SIG-M5 treated with dmso at 0.1 percent for 504 hours (cell line): Measurements from ENCODE around the gene PTH2R.
"Not testable (repeated sequence)": the region's sequence is repeated elsewhere in the genome, so short reads cannot be mapped to it uniquely, and the experiment has no call there.

Experiments
- DNase-seq: peaks from one replicate; lab custom pipeline; 2025; ENCODE audit not compliant: unreplicated experiment; lab: John Stamatoyannopoulos, UW

The PTH2R gene

GRCh38 chr2:208392300-208392699 is 14.3 kb upstream of the PTH2R start:
- DNase-seq = peak; percentile 18

- DNase-seq = not testable (repeated sequence)
Measured at GRCh38 chr2:208396796-208397195, 9.8 kb upstream of the PTH2R start.

DNA sequence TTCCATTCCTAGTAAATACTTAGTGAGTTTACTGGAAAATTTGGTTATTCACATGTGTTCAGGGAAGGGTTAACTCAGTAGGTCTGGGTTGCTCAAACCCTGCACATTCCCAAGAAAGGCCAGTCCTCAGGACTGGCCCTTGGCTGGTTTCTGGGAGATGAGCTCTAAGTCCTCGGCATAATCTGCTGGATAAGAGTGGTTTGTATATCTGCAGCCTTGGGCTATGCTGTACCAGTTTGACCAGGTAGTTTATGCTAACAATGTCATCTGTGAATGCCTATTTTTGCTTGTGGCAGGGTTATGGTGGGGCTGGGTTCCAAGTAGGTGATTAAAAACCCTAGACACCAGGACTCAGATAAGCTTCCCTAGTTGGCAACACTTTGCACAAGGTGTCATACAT is 7.4 kb upstream of the PTH2R start:
- no peak for DNase-seq

GRCh38 chr2:208407667-208408066 is 1.1 kb downstream of the PTH2R start:
- no peak for DNase-seq

DNA sequence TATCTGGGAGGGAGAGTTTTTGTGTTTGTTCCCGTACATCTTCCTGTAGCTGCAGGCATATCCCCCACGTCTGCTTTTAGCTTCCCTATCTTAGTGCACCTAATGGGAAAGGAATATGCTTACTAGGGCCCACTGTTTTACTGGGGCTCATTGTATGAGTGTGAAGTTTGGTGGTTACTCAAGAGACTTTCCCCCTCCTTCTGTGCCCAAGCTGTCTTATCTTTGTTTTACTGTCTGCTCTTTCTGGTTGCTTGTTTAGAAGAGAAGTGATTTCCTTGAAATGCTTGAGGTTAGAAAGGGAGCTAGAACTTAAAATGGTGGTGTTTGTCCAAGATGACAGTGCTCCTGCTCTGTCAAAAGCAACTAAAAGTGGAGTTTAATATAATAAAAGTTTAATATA is 7.3 kb downstream of the PTH2R start:
- no peak for DNase-seq

DNA sequence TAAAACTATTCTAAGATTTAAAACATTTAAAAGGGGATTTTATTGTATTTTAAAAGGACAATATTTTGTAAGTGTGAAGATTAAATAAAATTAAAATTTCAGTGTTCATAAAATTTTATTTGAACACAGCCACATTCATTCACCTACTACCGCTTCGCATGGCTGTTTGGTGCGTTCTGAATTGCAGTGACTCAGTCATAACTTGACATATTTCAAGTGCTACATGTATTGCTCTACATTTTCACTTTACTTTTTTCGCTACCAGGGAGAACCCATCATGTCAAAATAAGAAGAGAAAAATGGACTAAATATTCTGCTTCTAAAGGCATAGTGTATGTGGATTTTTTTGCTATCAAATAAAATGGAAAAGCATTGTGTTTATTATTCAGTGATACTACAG is 8.7 kb downstream of the PTH2R start:
- no peak for DNase-seq

GRCh38 chr2:208415897-208416296 is 9.3 kb downstream of the PTH2R start:
- no peak for DNase-seq

DNA sequence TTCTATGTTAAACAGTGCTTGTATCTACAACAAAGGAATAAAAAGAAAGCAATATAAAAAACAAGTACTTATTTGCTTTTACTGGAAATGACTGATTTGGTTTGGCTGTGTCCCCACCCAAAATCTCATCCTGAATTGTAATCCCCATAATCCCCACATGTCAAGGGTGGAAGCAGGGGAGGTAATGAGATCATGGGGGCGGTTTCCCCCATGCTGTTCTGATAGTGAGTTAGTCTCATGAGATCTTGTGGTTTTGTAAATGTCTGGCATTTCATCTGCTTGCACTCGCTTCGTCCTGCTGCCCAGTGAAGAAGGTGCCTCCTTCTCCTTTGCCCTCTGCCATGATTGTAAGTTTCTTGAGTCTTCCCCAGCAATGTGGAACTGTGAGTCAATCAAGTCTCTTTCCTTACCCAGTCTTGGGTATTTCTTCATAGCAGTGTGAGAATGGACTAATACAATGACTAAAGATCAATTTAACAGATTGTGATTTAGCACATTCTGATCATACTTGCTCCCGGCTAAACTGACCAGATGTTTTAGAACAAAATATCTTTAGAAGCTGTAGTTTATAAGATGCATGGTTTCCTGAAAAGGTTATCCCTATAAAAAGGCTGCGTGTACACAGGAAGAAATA is 19.9 kb downstream of the PTH2R start:
- no peak for DNase-seq

GRCh38 chr2:208437755-208438154 is 31.2 kb downstream of the PTH2R start:
- no peak for DNase-seq

DNA sequence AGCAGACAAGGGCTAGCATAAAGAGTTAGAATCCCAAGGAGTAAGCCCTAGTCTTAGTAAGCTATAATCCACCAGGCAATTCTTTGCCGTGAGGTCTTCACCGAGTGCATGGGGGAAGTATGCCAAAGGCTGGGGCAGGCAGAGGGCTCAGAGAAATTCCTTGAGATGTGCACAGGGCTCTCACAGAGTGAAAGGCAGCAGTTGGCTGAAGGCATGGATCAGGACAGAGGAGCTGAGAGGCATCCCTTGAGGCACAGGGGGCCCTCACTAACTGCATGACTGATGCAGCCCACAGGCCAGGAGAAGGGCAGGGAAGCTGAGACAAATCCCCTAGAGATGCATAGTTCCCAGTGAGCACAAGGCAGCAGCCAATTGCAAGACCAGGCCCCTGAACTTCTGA is 34.1 kb downstream of the PTH2R start:
- no peak for DNase-seq

DNA sequence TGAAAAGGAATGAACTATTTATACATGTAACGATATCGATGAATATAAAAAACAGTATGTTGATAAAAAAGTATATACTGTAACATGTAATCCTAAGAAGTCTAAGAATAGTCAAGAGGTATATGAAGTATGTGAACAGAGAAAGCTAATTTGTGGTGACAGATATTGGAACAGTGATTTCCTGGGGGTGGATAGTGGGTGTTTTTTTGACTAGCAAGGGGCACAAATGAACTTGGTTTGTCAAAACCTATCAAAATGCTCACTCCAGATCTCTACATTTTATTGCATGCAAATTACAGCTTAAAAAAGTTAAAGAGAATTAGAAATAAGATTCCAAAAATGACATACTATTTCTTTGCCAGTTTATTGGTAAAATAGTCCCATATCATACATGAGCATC is 35.4 kb downstream of the PTH2R start:
- no peak for DNase-seq

- DNase-seq = not testable (repeated sequence)
Measured at GRCh38 chr2:208447447-208447846, 40.9 kb downstream of the PTH2R start.

DNA sequence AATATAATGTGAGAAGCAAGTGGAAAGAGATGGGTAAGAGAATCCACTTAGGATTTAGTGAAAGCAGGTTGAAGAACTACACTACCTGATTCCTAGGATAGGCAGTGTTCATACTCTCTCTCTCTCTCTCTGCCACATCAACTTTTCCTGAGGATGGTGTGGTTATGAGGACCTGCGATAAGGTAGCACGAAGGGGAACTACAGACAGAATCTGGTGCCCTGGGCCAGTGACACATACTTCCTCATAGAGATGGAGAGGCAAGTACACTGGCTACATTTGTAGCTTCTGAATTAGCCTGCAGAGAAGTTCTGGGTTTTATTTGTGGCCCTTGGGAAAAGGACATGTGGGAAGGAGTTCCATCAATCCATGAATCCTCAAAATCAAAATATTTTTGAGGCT is 44.5 kb downstream of the PTH2R start:
- DNase-seq = no peak

- DNase-seq = no peak
Measured at GRCh38 chr2:208454861-208455260, 48.3 kb downstream of the PTH2R start.

- no peak for DNase-seq
Measured at GRCh38 chr2:208463721-208464120, 57.1 kb downstream of the PTH2R start.

- no peak for DNase-seq
Measured at GRCh38 chr2:208464205-208464604, 57.6 kb downstream of the PTH2R start.

- DNase-seq = peak; percentile 74
Measured at GRCh38 chr2:208466151-208466919, 59.7 kb downstream of the PTH2R start.

DNA sequence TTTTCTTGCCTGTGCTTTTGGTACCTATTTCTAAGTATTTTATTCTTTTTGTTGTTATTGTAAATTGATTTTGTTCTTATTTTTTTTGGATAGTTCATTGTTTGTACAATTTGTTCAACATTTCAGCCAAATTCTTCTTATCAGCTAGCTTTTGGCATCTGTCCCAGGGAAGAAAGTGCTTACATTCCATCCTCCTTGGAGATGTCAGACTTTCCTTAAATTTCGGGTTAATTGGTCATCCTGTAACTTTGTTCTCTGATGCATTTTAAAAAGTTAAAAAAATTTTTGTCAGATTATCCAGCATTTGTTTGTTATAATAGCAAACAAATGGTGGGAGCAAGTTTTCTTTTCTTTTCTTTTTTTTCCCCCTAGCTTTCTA is 60.3 kb downstream of the PTH2R start:
- DNase-seq = no peak

GRCh38 chr2:208467564-208467963 is 61.0 kb downstream of the PTH2R start:
- DNase-seq = no peak

GRCh38 chr2:208477741-208478140 is 71.1 kb downstream of the PTH2R start:
- no peak for DNase-seq

- DNase-seq = no peak
Measured at GRCh38 chr2:208479342-208479741, 72.8 kb downstream of the PTH2R start.

- not testable (repeated sequence) for DNase-seq
Measured at GRCh38 chr2:208481945-208482344, 75.4 kb downstream of the PTH2R start.
